ENCODE measurements around the gene SLC6A2. TPM values are rescaled to one million over a fixed set of nuclear protein-coding genes. Genes with fewer than 3 reads are reported as not detected.
A peak's percentile ranks its signal among the peaks of the same experiment; 100 is the strongest.
"Not testable (repeated sequence)": the region's sequence is repeated elsewhere in the genome, so short reads cannot be mapped to it uniquely, and the experiment has no call there.

The SLC6A2 gene
- not detected for polyA plus RNA-seq (2012; ENCODE audit: low read depth, missing spikeins)

DNA sequence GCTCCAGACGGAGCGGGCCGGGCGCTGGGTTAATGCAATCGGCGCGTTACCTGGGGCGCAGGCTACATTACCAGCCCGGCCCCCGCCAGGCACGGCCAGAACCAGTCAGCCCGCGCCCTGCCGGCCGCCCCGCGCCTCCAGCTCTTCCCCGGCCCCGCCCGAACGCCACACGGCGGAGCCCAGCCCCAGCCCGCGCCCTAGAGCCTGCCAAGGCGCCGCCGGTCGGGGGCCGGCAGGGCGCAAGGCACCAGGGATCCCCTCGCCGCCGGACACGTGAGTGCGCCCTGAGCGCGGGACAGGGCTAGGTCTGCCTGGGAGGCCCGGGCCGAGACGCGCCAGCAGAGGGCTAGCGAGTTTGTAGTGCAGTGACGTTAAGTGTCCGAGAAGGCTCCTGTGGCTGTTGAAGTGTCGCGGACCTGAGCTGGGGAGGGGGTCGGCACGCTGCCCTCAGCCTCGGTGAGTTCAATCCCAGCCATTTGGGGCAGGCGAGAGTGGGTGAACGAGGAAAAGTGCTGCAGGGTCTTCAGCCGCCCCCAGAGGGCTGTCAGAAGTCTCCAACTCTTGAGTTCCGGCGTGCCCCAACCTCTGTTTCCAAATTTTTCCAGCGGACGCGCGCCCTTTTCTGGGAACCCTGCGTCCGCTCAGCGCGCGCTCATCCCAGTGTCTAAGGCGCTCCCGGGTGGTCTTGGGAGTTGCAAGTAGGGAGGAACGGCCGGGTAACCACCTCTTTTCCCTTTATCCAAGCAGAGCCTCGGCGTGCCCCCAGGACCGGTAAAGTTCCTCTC is at the start of gene SLC6A2:
Gene SLC6A2, plus strand, starts transcription at position 92 of the 785 bp plus-strand sequence. CDS start 707 bp downstream, outside the sequence.
- no peak for TF ChIP-seq SPI1 (IDR thresholded peaks at IDR 0.05; ENCODE audit: low read depth, low read length)
- TF ChIP-seq POLR2AphosphoS5 (IDR thresholded peaks at IDR 0.05; ENCODE audit: low read depth, low read length): no peak
- no peak for TF ChIP-seq POU2F2 (IDR thresholded peaks at IDR 0.05; ENCODE audit: low read depth, low read length)
- TF ChIP-seq PAX5 (IDR thresholded peaks at IDR 0.05; ENCODE audit: insufficient read depth, low read length, severe bottlenecking): no peak
- no peak for TF ChIP-seq POLR2A (IDR thresholded peaks at IDR 0.05; ENCODE audit: low read depth, low read length)
- no peak for TF ChIP-seq TAF1 (IDR thresholded peaks at IDR 0.05; ENCODE audit: low read depth, low read length)
- DNase-seq (ENCODE audit: insufficient read length, low spot score): peak; percentile 30
- no peak for FAIRE-seq

DNA sequence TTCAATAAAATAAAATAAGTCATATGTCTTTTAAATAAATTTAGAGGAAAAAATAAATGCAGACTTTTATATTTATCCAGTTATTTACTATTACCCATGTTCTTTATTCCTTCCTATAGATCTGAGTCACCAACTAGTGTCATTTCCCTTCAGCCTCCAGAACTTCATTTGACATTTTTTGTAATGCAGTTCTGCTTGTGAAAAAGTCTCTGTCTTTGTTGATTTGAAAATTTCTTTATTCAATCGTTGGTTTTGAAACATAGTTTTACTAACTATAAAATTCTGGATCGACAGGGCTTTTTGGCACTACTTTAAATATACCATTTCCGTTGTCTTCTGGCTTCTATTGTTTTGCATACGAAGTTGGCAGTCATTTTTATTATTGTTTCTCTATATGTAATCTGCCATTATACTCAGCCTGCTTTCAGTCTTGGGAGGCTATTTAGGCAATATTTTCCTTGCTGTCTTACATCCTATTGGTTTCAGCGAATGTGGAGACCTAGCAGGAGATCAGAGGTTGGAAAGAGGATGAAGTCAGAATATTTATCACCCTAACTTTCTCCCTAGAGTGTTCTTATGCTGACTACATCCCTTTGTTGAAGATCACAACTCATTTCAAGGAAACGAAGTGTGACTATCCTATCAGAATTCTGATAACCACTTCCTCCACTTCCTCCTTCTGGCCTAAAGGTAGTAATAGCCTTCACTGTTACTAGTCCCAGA is 42.0 kb upstream of the SLC6A2 start:
- no peak for DNase-seq (ENCODE audit: insufficient read length, low spot score)
- TF ChIP-seq POLR2AphosphoS5 (IDR thresholded peaks at IDR 0.05; ENCODE audit: low read depth, low read length) (no peak), PAX5 (IDR thresholded peaks at IDR 0.05; ENCODE audit: insufficient read depth, low read length, severe bottlenecking) (no peak), SPI1 (IDR thresholded peaks at IDR 0.05; ENCODE audit: low read depth, low read length) (no peak), POLR2A (IDR thresholded peaks at IDR 0.05; ENCODE audit: low read depth, low read length) (no peak), POU2F2 (IDR thresholded peaks at IDR 0.05; ENCODE audit: low read depth, low read length) (no peak), TAF1 (IDR thresholded peaks at IDR 0.05; ENCODE audit: low read depth, low read length) (no peak)
- no peak for FAIRE-seq

DNA sequence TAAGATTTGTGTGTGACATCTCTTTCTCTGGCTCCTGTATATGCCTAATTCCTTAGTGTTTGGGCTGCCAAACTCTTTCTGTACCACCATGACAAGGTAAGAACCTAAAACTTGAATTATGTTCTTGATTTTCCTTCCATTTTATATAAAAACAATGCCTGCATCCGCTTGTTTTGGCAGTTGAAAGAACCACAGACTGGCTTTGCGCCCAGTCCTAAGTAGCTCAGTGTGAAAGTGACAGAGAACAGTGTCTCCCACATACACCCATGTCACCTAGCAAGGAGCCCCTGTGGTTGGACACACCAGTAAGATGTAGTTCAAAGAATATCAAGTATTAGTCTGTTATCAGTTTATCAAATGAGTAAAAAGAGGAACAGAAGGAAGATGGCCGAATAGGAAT is 40.7 kb upstream of the SLC6A2 start:
- FAIRE-seq: no peak
- no peak for TF ChIP-seq POU2F2 (IDR thresholded peaks at IDR 0.05; ENCODE audit: low read depth, low read length)
- no peak for TF ChIP-seq POLR2A (IDR thresholded peaks at IDR 0.05; ENCODE audit: low read depth, low read length)
- no peak for TF ChIP-seq POLR2AphosphoS5 (IDR thresholded peaks at IDR 0.05; ENCODE audit: low read depth, low read length)
- no peak for TF ChIP-seq PAX5 (IDR thresholded peaks at IDR 0.05; ENCODE audit: insufficient read depth, low read length, severe bottlenecking)
- no peak for DNase-seq (ENCODE audit: insufficient read length, low spot score)

DNA sequence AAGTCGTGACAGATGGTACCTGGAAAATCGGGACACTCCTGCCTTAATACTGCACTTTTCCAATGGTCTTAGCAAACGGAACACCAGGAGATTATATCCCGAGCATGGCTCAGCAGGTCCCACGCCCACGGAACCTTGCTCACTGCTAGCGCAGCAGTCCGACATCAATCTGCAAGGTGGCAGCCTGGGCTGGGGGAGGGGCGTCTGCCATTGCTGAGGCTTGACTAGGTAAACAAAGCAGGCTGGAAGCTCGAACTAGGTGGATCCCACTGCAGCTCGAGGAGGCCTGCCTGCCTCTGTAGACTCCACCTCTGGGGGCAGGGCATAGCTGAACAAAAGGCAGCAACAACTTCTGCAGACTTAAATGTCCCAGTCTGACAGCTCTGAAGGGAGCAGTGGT is 40.1 kb upstream of the SLC6A2 start:
- DNase-seq (ENCODE audit: insufficient read length, low spot score); FAIRE-seq: not testable (repeated sequence)

DNA sequence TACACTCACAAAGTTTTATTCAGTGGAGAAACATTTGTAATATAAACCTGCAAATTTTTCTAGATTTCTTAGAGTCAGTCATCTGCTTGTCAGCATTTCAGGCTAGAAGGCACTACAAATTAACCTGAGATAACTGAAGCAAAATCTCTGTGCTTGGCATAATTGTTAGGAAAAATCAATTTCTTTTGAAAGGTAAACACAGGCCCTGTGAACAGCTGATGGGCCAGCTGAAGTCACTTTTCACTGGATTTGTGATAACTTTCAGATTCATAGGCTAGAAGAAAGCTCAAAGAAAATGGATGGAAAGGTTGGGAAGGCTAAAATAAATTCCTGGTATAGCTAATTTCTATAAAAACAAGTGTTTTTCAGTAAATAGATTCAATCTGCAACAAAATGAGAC is 34.0 kb upstream of the SLC6A2 start:
- no peak for TF ChIP-seq POU2F2 (IDR thresholded peaks at IDR 0.05; ENCODE audit: low read depth, low read length)
- no peak for TF ChIP-seq POLR2AphosphoS5 (IDR thresholded peaks at IDR 0.05; ENCODE audit: low read depth, low read length)
- TF ChIP-seq TAF1 (IDR thresholded peaks at IDR 0.05; ENCODE audit: low read depth, low read length): no peak
- no peak for TF ChIP-seq SPI1 (IDR thresholded peaks at IDR 0.05; ENCODE audit: low read depth, low read length)
- no peak for TF ChIP-seq PAX5 (IDR thresholded peaks at IDR 0.05; ENCODE audit: insufficient read depth, low read length, severe bottlenecking)
- FAIRE-seq: no peak
- DNase-seq (ENCODE audit: insufficient read length, low spot score): no peak

DNA sequence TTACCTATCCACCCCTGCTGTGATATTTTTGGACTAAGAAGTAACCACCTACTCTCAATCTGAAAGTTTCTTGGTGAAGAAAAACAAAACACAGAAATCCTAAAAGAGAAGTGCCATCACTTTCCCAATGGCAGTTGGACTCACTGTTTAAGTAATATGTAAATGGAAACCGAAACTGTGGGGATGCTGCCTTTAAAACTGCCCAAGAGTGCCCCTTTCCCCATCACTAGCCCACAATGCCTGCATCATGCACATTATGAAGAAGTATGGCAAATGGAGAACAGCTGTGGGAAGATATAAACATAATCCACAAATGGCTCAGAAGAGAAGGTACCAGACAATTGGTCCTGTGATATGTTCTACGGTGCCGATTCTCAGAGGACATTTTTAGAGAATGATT is 33.5 kb upstream of the SLC6A2 start:
- TF ChIP-seq SPI1 (IDR thresholded peaks at IDR 0.05; ENCODE audit: low read depth, low read length): no peak
- no peak for TF ChIP-seq PAX5 (IDR thresholded peaks at IDR 0.05; ENCODE audit: insufficient read depth, low read length, severe bottlenecking)
- TF ChIP-seq POLR2A (IDR thresholded peaks at IDR 0.05; ENCODE audit: low read depth, low read length): no peak
- no peak for TF ChIP-seq POLR2AphosphoS5 (IDR thresholded peaks at IDR 0.05; ENCODE audit: low read depth, low read length)
- TF ChIP-seq TAF1 (IDR thresholded peaks at IDR 0.05; ENCODE audit: low read depth, low read length): no peak
- no peak for TF ChIP-seq POU2F2 (IDR thresholded peaks at IDR 0.05; ENCODE audit: low read depth, low read length)
- FAIRE-seq (no peak), DNase-seq (ENCODE audit: insufficient read length, low spot score) (no peak)

DNA sequence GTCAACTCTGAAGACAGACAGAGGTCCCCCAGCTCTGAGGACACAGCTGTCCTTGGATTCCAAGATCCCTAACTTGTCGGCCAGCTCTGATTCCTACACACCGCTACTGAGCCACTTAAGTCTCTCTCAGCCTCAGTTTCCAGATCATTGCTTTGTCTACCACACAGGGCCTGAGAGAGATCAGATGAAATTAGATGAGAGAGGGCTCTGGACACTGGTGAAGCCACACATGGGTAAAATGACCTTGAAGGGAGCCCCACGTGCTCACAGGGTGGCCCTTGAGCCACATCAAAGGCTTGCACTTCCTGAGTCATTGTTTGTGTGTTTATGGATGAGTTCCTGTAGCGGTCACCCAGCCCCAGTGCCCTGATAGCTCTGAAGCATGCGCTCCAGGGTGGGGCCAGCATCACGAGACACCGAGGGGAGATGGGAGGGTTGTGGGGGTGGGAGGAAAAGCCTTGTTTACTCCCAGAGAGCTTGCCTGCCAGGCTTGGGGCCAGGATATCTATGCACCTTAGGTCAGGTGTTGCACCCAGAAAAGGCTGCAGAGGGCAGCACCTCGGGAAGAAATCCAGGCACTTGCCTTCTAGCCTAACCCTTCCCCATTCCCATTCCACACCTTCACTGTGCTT is 32.7 kb upstream of the SLC6A2 start:
- DNase-seq (ENCODE audit: insufficient read length, low spot score): no peak

DNA sequence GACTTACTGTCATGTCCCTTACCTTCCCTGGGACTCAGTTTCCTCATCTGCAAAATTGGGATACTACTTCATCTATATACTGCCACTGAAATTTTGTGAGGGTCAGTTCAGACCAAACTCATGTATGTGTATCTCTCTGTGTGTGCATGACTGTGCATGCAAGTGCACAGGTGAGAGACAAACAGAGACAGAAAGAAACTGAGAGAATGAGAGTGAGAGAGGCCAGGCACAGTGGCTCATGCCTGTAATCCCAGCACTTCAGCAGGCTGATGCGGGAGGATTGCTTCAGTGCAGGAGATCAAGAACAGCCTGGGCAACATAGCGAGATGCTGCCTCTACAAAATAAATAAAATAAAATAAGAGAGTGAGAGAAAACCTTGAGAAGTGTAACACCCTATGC is 32.1 kb upstream of the SLC6A2 start:
- no peak for FAIRE-seq
- no peak for DNase-seq (ENCODE audit: insufficient read length, low spot score)
- no peak for TF ChIP-seq TAF1 (IDR thresholded peaks at IDR 0.05; ENCODE audit: low read depth, low read length)
- TF ChIP-seq POLR2A (IDR thresholded peaks at IDR 0.05; ENCODE audit: low read depth, low read length): no peak
- no peak for TF ChIP-seq PAX5 (IDR thresholded peaks at IDR 0.05; ENCODE audit: insufficient read depth, low read length, severe bottlenecking)
- TF ChIP-seq SPI1 (IDR thresholded peaks at IDR 0.05; ENCODE audit: low read depth, low read length): no peak
- no peak for TF ChIP-seq POLR2AphosphoS5 (IDR thresholded peaks at IDR 0.05; ENCODE audit: low read depth, low read length)
- TF ChIP-seq POU2F2 (IDR thresholded peaks at IDR 0.05; ENCODE audit: low read depth, low read length): no peak

More for the DNA sequence above, 32.7 kb upstream of the SLC6A2 start:
- no peak for TF ChIP-seq TAF1 (IDR thresholded peaks at IDR 0.05; ENCODE audit: low read depth, low read length)
- TF ChIP-seq POLR2A (IDR thresholded peaks at IDR 0.05; ENCODE audit: low read depth, low read length): no peak
- no peak for TF ChIP-seq POLR2AphosphoS5 (IDR thresholded peaks at IDR 0.05; ENCODE audit: low read depth, low read length)
- TF ChIP-seq POU2F2 (IDR thresholded peaks at IDR 0.05; ENCODE audit: low read depth, low read length): no peak
- no peak for TF ChIP-seq PAX5 (IDR thresholded peaks at IDR 0.05; ENCODE audit: insufficient read depth, low read length, severe bottlenecking)
- no peak for TF ChIP-seq SPI1 (IDR thresholded peaks at IDR 0.05; ENCODE audit: low read depth, low read length)
- no peak for FAIRE-seq

DNA sequence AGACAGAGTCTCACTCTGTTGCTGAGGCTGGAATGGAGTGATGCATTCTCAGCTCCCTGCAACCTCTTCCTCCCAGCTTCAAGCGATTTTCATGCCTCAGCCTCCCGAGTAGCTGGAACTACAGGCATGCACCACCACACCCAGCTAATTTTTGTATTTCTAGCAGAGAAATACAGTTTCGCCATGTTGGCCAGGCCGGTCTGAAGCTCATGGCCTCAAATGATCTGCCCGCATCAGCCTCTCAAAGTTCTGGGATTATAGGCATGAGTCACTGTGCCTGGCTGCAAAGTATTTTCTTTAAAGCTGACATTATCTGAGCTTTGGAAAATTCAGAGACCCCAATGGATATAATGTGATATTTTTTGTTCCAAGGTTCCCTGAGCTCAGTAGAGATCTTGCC is 31.1 kb upstream of the SLC6A2 start:
- DNase-seq (ENCODE audit: insufficient read length, low spot score): no peak
- TF ChIP-seq SPI1 (IDR thresholded peaks at IDR 0.05; ENCODE audit: low read depth, low read length) (no peak), POLR2AphosphoS5 (IDR thresholded peaks at IDR 0.05; ENCODE audit: low read depth, low read length) (no peak), TAF1 (IDR thresholded peaks at IDR 0.05; ENCODE audit: low read depth, low read length) (no peak), PAX5 (IDR thresholded peaks at IDR 0.05; ENCODE audit: insufficient read depth, low read length, severe bottlenecking) (no peak), POU2F2 (IDR thresholded peaks at IDR 0.05; ENCODE audit: low read depth, low read length) (no peak), POLR2A (IDR thresholded peaks at IDR 0.05; ENCODE audit: low read depth, low read length) (no peak)
- FAIRE-seq: no peak
